GM23338 (cell line): Measurements from ENCODE around the gene C19orf47. TPM values are rescaled to one million over a fixed set of nuclear protein-coding genes. Genes with fewer than 3 reads are reported as not detected.

Experiments used
- ATAC-seq: fragments of 200-7000 bp; cut with Tn5 transposase; 3 replicates; pipeline ENCODE4 v1.9.1; 2020
- DNase-seq: peaks from one replicate; pipeline ENCODE4 v3.0.0-alpha.2; 2015; ENCODE audit warnings: low spot score
- H2AFZ ChIP-seq: fragments of 200-600 bp; sonication (generic); 2 replicates; pipeline ENCODE4 v1.8.0; 2016; ENCODE audit warnings: antibody characterized with exemption, mild to moderate bottlenecking, moderate library complexity
- H3F3A ChIP-seq: fragments of 200-600 bp; sonication (generic); replicated peaks from 2 replicates; pipeline ENCODE4 v1.8.0; 2017; ENCODE audit warnings: antibody characterized with exemption, mixed run types, low read depth
- H3K27ac ChIP-seq: fragments of 200-600 bp; sonication (generic); 2 replicates; pipeline ENCODE4 v1.6.1; 2016; ENCODE audit warnings: low read depth
- H3K27me3 ChIP-seq: fragments of 200-600 bp; sonication (generic); 2 replicates; pipeline ENCODE4 v1.8.0; 2016; ENCODE audit warnings: mild to moderate bottlenecking, mixed run types, moderate library complexity; ENCODE audit not compliant: insufficient read depth
- H3K36me3 ChIP-seq: fragments of 200-600 bp; sonication (generic); 2 replicates; pipeline ENCODE4 v1.8.0; 2016; ENCODE audit warnings: mild to moderate bottlenecking; ENCODE audit not compliant: insufficient read depth
- H3K4me1 ChIP-seq: fragments of 200-600 bp; sonication (generic); 2 replicates; pipeline ENCODE4 v1.8.0; 2016; ENCODE audit warnings: mild to moderate bottlenecking, moderate library complexity; ENCODE audit not compliant: insufficient read depth
- H3K4me2 ChIP-seq: fragments of 200-600 bp; sonication (generic); 2 replicates; pipeline ENCODE4 v1.7.1; 2017; ENCODE audit warnings: mixed run types
- H3K4me3 ChIP-seq: fragments of 200-600 bp; sonication (generic); 2 replicates; pipeline ENCODE4 v1.6.1; 2016; ENCODE audit warnings: mixed run types
- H3K79me2 ChIP-seq: fragments of 200-600 bp; sonication (generic); replicated peaks from 2 replicates; pipeline ENCODE4 v1.8.0; 2017; ENCODE audit warnings: mild to moderate bottlenecking; ENCODE audit not compliant: insufficient read depth
- H3K9me2 ChIP-seq: fragments of 200-600 bp; sonication (generic); 2 replicates; pipeline ENCODE4 v1.8.0; 2017; ENCODE audit not compliant: insufficient read depth
- H4K20me1 ChIP-seq: fragments of 200-600 bp; sonication (generic); replicated peaks from 2 replicates; pipeline ENCODE4 v1.8.0; 2017; ENCODE audit warnings: mild to moderate bottlenecking; ENCODE audit not compliant: insufficient read depth
- H3K27ac Mint-ChIP-seq: 2 replicates; pipeline ENCODE4 v1.8.0; 2020; ENCODE audit warnings: inconsistent platforms, mild to moderate bottlenecking, moderate library complexity, mixed read lengths
- H3K27me3 Mint-ChIP-seq: 3 replicates; pipeline ENCODE4 v1.8.0; 2022; ENCODE audit warnings: low read depth, mild to moderate bottlenecking, moderate library complexity, mixed read lengths, inconsistent platforms; ENCODE audit not compliant: insufficient read depth, poor library complexity
- H3K36me3 Mint-ChIP-seq: 3 replicates; pipeline ENCODE4 v1.8.0; 2021; ENCODE audit warnings: low read depth, mild to moderate bottlenecking, inconsistent platforms, moderate library complexity, mixed read lengths
- H3K4me1 Mint-ChIP-seq: 3 replicates; pipeline ENCODE4 v1.8.0; 2020; ENCODE audit warnings: mild to moderate bottlenecking, inconsistent platforms, mixed read lengths
- H3K4me3 Mint-ChIP-seq: 3 replicates; pipeline ENCODE4 v1.8.0; 2021; ENCODE audit warnings: moderate library complexity, mild to moderate bottlenecking, inconsistent platforms, mixed read lengths
- H3K9me3 Mint-ChIP-seq: 3 replicates; pipeline ENCODE4 v1.8.0; 2020; ENCODE audit warnings: moderate library complexity, mild to moderate bottlenecking, inconsistent platforms, mixed read lengths
- ETS1 ChIP-seq: IDR thresholded peaks from 2 replicates; pipeline ENCODE4 v1.6.1; 2016; ENCODE audit warnings: antibody characterized with exemption
- EZH2phosphoT487 ChIP-seq: fragments of 200-600 bp; sonication (generic); IDR thresholded peaks from one replicate; pipeline ENCODE4 v1.8.1; 2018; ENCODE audit warnings: antibody characterized with exemption; ENCODE audit not compliant: unreplicated experiment
- JUNB ChIP-seq: IDR thresholded peaks from one replicate; pipeline ENCODE4 v1.6.1; 2016; ENCODE audit warnings: antibody characterized with exemption; ENCODE audit not compliant: unreplicated experiment
- NANOG ChIP-seq: IDR thresholded peaks from 2 replicates; pipeline ENCODE4 v1.6.1; 2016; ENCODE audit warnings: antibody characterized with exemption, borderline replicate concordance
- POLR2AphosphoS5 ChIP-seq: IDR thresholded peaks from 2 replicates; pipeline ENCODE4 v1.6.1; 2016; ENCODE audit warnings: antibody characterized with exemption, low read depth
- STAT1 ChIP-seq: IDR thresholded peaks from one replicate; pipeline ENCODE4 v1.6.1; 2016; ENCODE audit warnings: antibody characterized with exemption; ENCODE audit not compliant: unreplicated experiment
- ZNF114 ChIP-seq: fragments of 250-450 bp; sonication (Bioruptor Pico); IDR thresholded peaks from 2 replicates; pipeline ENCODE4 v1.5.0; 2020; ENCODE audit warnings: mild to moderate bottlenecking, moderate library complexity
- ZNF331 ChIP-seq: fragments of 250-450 bp; sonication (Bioruptor Pico); IDR thresholded peaks from 2 replicates; pipeline ENCODE4 v1.5.0; 2020; ENCODE audit warnings: low read depth, mild to moderate bottlenecking, moderate library complexity
- ZNF462 ChIP-seq: fragments of 250-450 bp; sonication (Bioruptor Pico); IDR thresholded peaks from 2 replicates; pipeline ENCODE4 v1.5.0; 2020; ENCODE audit warnings: mild to moderate bottlenecking, moderate library complexity
- polyA plus RNA-seq: library from polyadenylated mRNA; unstranded; fragments of >200 nt; fragmentation: Nextera tagmentation; extraction: Ambion mirVana; gene quantifications from 2 replicates; pipeline ENCODE4 v1.2.1, GENCODE V29; 2016
- total RNA-seq: library from RNA; depleted of rRNA; stranded (reverse); fragments of >200 nt; shearing (Covaris generic); gene quantifications from 2 replicates; pipeline ENCODE4 v1.2.3, GENCODE V29; 2014
- TF ChIP-seq, protein P1 (sequence below): IDR thresholded peaks from one replicate; pipeline ENCODE4 v1.6.1; 2018; ENCODE audit warnings: antibody characterized with exemption; ENCODE audit not compliant: unreplicated experiment

C19orf47 gene
- total and polyA plus RNA-seq, 2 experiments from 2014 or later: 13.1 to 26.6 TPM

DNA sequence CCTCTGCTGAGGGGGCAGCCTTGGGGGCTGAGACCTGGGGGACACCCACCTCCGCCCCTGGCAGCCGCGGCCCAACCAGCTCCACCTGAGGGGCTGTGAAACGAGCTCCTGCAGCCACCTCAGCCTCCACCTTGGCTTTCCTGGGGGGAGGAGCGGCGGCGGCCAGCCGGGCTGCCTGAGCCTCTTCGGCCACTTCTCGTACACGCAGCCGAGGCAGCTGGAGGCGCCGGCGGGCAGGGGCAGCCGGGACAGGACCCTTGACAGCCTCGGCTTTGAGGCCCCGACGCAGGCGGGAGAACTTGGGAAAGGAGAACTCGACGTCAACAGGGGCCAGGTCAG lies 49.3 kb upstream of the C19orf47 start:
- peaks cover 4% of the 10 kb centered on the region for H3F3A ChIP-seq
- DNase-seq: no peak
- Mint-ChIP-seq H3K27ac (no peak overlapping the region), H3K36me3 (no peaks in the 10 kb centered on the region), H3K4me1 (peaks cover 13% of the 10 kb centered on the region), H3K9me3 (no peaks in the 10 kb centered on the region; the same call in 1 of the 3 replicates), H3K4me3 (no peak overlapping the region), H3K27me3 (peaks cover 27% of the 10 kb centered on the region)
- no peaks in the 10 kb centered on the region for H4K20me1 ChIP-seq
- H3K4me2 ChIP-seq: no peak overlapping the region
- H3K27me3 ChIP-seq: peaks cover 16% of the 10 kb centered on the region
- H3K36me3 ChIP-seq: no peaks in the 10 kb centered on the region
- no peaks in the 10 kb centered on the region for H3K4me1 ChIP-seq
- H3K79me2 ChIP-seq: no peaks in the 10 kb centered on the region
- no peaks in the 10 kb centered on the region for H3K9me2 ChIP-seq
- H2AFZ ChIP-seq: no peak overlapping the region
- TF ChIP-seq STAT1 (no peak), ZNF331 (no peak), ETS1 (no peak), NANOG (no peak), ZNF462 (CRISPR knock-in tag) (no peak), EZH2phosphoT487 (no peak), ZNF114 (CRISPR knock-in tag) (no peak), POLR2AphosphoS5 (no peak), JUNB (no peak)
- TF ChIP-seq, protein P1, sequence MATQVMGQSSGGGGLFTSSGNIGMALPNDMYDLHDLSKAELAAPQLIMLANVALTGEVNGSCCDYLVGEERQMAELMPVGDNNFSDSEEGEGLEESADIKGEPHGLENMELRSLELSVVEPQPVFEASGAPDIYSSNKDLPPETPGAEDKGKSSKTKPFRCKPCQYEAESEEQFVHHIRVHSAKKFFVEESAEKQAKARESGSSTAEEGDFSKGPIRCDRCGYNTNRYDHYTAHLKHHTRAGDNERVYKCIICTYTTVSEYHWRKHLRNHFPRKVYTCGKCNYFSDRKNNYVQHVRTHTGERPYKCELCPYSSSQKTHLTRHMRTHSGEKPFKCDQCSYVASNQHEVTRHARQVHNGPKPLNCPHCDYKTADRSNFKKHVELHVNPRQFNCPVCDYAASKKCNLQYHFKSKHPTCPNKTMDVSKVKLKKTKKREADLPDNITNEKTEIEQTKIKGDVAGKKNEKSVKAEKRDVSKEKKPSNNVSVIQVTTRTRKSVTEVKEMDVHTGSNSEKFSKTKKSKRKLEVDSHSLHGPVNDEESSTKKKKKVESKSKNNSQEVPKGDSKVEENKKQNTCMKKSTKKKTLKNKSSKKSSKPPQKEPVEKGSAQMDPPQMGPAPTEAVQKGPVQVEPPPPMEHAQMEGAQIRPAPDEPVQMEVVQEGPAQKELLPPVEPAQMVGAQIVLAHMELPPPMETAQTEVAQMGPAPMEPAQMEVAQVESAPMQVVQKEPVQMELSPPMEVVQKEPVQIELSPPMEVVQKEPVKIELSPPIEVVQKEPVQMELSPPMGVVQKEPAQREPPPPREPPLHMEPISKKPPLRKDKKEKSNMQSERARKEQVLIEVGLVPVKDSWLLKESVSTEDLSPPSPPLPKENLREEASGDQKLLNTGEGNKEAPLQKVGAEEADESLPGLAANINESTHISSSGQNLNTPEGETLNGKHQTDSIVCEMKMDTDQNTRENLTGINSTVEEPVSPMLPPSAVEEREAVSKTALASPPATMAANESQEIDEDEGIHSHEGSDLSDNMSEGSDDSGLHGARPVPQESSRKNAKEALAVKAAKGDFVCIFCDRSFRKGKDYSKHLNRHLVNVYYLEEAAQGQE: no peak
- ATAC-seq: no peak
- no peak overlapping the region for H3K27ac ChIP-seq
- no peak overlapping the region for H3K4me3 ChIP-seq
